ENCODE results near the gene ADM5. TPM values are rescaled to one million over a fixed set of nuclear protein-coding genes. Genes with fewer than 3 reads are reported as not detected.
A peak's percentile ranks its signal among the peaks of the same experiment; 100 is the strongest.

Gene ADM5
- total RNA-seq, 3 donors from 2014 or later: 1.3 to 2.9 (median 1.4) TPM

DNA sequence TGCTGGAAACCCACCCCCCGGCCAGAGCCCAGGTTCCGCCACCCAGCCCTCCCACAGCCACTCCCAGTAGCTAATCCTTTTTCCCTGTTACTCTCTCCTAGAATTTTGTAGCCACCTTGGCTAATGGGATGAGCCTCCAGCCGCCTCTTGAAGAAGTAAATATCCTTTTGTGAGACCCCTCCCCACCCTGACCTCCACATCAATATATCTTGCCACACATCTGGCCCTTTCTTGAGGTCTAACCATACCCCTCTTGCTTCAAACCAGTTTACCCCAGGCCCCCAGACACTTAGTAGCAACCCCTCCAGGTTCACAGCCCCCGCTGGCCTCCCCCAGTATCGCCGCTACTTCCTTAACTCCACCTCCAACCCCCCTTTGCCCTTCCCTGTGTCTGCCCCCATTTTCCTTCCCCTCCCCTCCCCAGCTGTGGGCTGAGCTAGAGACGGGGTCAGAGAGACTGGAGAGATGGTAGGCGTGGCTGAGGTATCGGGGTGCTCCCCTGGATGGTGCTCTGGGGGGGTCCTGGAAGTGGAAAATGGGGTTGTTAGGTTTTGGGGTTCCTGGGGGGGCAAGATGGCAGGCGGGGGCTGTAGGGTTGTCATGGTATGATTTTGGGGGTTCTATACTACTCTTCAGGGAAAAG is 9.5 kb upstream of the ADM5 start:
- Histone ChIP-seq H3K36me3 (no peaks in the 10 kb centered on the region), H3K9me3 (no peaks in the 10 kb centered on the region), H3K27ac (peak overlapping the region; percentile 60 to 72), H3K4me1 (peaks cover 11 to 12% of the 10 kb centered on the region in 2 donors), H3K4me3 (peak overlapping the region in 2 of 3 donors; percentile 24 to 42), H3K27me3 (no peaks in the 10 kb centered on the region)
- intact Hi-C loops (cut with DNase I; ENCODE audit: low total_unique reads): no loop called here
- no peak for TF ChIP-seq POLR2AphosphoS5 (IDR thresholded peaks at IDR 0.05)
- no peak for TF ChIP-seq POLR2A (IDR thresholded peaks at IDR 0.05)
- TF ChIP-seq, protein P1, sequence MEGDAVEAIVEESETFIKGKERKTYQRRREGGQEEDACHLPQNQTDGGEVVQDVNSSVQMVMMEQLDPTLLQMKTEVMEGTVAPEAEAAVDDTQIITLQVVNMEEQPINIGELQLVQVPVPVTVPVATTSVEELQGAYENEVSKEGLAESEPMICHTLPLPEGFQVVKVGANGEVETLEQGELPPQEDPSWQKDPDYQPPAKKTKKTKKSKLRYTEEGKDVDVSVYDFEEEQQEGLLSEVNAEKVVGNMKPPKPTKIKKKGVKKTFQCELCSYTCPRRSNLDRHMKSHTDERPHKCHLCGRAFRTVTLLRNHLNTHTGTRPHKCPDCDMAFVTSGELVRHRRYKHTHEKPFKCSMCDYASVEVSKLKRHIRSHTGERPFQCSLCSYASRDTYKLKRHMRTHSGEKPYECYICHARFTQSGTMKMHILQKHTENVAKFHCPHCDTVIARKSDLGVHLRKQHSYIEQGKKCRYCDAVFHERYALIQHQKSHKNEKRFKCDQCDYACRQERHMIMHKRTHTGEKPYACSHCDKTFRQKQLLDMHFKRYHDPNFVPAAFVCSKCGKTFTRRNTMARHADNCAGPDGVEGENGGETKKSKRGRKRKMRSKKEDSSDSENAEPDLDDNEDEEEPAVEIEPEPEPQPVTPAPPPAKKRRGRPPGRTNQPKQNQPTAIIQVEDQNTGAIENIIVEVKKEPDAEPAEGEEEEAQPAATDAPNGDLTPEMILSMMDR (IDR thresholded peaks at IDR 0.05): no peak
- DNase-seq (ENCODE audit: low spot score in 2 of 2): no peak

DNA sequence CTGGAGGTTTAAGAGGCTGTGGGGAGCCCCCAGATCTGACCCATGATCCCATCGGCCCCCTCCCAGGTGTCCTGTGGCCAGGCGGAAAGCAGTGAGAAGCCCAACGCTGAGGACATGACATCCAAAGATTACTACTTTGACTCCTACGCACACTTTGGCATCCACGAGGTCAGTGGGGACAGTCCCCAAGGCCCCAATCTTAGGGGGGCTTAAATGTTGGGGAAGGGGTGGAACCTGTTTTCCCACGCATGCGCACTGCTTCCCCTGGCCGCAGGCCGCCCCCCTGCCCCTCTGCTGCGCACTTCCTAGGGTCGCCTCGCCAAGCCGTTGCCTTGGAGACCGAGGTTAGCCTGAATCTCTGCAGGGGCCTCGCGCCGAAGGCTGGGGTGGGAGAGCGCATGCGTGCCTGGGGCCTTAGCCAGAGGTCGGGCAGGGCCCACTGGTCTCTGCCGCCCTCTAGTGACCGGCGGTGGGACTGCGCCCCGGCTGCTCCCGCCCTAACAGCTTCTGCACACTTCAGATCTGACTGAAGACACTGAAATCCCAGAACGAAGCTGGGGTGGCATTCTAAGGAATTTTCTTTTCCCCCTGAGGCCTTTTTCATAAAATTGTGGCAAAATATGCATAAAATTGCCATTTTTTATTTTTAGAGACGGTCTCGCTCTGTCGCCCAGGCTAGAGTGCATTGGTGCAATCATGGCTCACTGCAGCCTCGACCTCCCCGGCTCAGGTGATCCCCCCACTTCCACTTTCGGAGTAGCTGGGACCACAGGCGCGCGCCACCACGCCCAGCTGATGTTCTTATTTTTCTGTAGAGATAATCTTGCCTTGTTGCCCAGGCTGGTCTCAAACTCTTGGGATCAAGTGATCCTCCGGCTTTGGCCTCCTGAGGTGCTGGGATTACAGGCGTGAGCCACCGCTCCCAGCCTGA is 8.7 kb upstream of the ADM5 start:
- Histone ChIP-seq H3K27ac (peak overlapping the region; percentile 60 to 72), H3K4me1 (peaks cover 11 to 12% of the 10 kb centered on the region in 2 donors), H3K36me3 (no peaks in the 10 kb centered on the region), H3K9me3 (no peaks in the 10 kb centered on the region), H3K27me3 (no peaks in the 10 kb centered on the region), H3K4me3 (peak overlapping the region in 2 of 3 donors; percentile 24 to 42)
- intact Hi-C loops (cut with DNase I; ENCODE audit: low total_unique reads): no loop called here
- DNase-seq (ENCODE audit: low spot score in 2 of 2): peak; percentile 82 to 91
- TF ChIP-seq, protein P1 (IDR thresholded peaks at IDR 0.05): peak; percentile 89 to 98 (median 97)
- TF ChIP-seq POLR2A (IDR thresholded peaks at IDR 0.05) (no peak), POLR2AphosphoS5 (IDR thresholded peaks at IDR 0.05) (peak in 1 of 3 donors; percentile 74)

DNA sequence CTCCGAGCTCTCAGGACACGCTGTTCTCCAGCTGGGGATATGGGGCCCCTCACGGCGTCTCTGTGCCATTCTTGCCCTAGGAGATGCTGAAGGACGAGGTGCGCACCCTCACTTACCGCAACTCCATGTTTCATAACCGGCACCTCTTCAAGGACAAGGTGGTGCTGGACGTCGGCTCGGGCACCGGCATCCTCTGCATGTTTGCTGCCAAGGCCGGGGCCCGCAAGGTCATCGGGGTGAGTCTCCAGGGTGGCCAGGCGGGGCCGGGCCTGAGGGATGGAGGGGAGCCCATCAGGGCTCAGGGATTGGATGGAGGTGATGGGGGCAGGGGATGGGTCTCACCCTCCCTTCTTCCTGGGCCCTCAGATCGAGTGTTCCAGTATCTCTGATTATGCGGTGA is 7.6 kb upstream of the ADM5 start:
- intact Hi-C loops (cut with DNase I; ENCODE audit: low total_unique reads): no loop called here
- no peak for DNase-seq (ENCODE audit: low spot score in 2 of 2)
- Histone ChIP-seq H3K9me3 (no peaks in the 10 kb centered on the region), H3K27me3 (no peaks in the 10 kb centered on the region), H3K4me1 (peaks cover 11 to 12% of the 10 kb centered on the region in 2 donors), H3K36me3 (no peaks in the 10 kb centered on the region), H3K27ac (no peak overlapping the region), H3K4me3 (no peak overlapping the region)
- TF ChIP-seq POLR2A (IDR thresholded peaks at IDR 0.05): no peak
- TF ChIP-seq POLR2AphosphoS5 (IDR thresholded peaks at IDR 0.05): no peak
- TF ChIP-seq, protein P1 (IDR thresholded peaks at IDR 0.05): no peak

DNA sequence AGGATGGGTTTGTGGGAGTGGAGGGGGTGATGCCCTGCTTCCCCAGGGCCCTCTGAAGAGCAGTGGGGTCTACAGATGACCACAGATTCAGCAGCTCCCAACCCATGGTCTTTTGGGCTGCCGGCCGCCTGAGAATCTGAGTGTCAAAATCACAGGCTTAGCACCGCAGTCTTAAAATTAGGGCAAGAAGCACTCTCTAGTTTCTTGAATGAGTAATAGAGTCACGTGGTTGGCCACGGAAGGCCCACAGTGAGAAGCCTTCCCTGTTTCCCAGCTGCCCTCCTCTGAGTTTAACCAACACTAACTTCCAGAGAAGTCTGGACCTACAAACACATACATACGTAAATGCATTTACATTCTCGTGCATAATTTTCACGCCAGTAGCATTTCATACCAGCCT is 7.1 kb upstream of the ADM5 start:
- Histone ChIP-seq H3K36me3 (no peaks in the 10 kb centered on the region), H3K27me3 (no peaks in the 10 kb centered on the region), H3K27ac (no peak overlapping the region), H3K9me3 (no peaks in the 10 kb centered on the region), H3K4me1 (peaks cover 11 to 12% of the 10 kb centered on the region in 2 donors), H3K4me3 (no peak overlapping the region)
- intact Hi-C loops (cut with DNase I; ENCODE audit: low total_unique reads): no loop called here
- DNase-seq (ENCODE audit: low spot score in 2 of 2): no peak
- TF ChIP-seq, protein P1 (IDR thresholded peaks at IDR 0.05): no peak
- TF ChIP-seq POLR2AphosphoS5 (IDR thresholded peaks at IDR 0.05): no peak
- no peak for TF ChIP-seq POLR2A (IDR thresholded peaks at IDR 0.05)

DNA sequence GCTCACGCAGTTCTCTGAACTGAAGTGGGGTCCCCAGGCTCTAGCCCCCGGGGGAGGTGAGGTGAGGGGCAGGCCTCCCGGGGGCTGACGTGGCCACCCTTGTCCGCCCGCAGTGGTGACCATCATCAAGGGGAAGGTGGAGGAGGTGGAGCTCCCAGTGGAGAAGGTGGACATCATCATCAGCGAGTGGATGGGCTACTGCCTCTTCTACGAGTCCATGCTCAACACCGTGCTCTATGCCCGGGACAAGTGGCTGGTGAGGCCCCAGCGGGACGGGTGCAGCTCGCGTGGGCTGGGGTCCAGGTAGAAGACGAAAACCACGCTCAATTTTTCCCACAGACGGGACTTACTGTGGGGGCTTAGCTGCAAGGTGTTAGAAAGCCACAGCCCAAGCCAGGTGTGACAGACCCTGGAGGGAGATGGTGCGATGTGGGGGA is 5.6 kb upstream of the ADM5 start:
- TF ChIP-seq POLR2AphosphoS5 (IDR thresholded peaks at IDR 0.05) (no peak), POLR2A (IDR thresholded peaks at IDR 0.05) (no peak)
- TF ChIP-seq, protein P1 (IDR thresholded peaks at IDR 0.05): no peak
- H3K4me1 ChIP-seq: peaks cover 8 to 11% of the 10 kb centered on the region in 2 donors
- no peak overlapping the region for H3K4me3 ChIP-seq
- DNase-seq (ENCODE audit: low spot score in 2 of 2): no peak
- H3K9me3 ChIP-seq: no peaks in the 10 kb centered on the region
- no peak overlapping the region for H3K27ac ChIP-seq
- no peaks in the 10 kb centered on the region for H3K27me3 ChIP-seq
- H3K36me3 ChIP-seq: no peaks in the 10 kb centered on the region
- intact Hi-C loops (cut with DNase I; ENCODE audit: low total_unique reads): no loop called here
